T-helper 2 cell (primary cell): ENCODE results near the gene GCFC2.
A peak's percentile ranks its signal among the peaks of the same experiment; 100 is the strongest.
"Not testable (repeated sequence)": the region's sequence is repeated elsewhere in the genome, so short reads cannot be mapped to it uniquely, and the experiment has no call there.

Experiments
- DNase-seq, 5 experiments: peaks; one replicate each; pipeline versions ENCODE4 v3.0.0 to v3.0.0-alpha.2; 2012 to 2022
- total RNA-seq, 2 donors: gene quantifications; one replicate each; lab custom pipeline; 2026; lab: John Stamatoyannopoulos, UW

Gene GCFC2
- 19.6 to 37.0 reads per million in 2 donors for total RNA-seq

DNA sequence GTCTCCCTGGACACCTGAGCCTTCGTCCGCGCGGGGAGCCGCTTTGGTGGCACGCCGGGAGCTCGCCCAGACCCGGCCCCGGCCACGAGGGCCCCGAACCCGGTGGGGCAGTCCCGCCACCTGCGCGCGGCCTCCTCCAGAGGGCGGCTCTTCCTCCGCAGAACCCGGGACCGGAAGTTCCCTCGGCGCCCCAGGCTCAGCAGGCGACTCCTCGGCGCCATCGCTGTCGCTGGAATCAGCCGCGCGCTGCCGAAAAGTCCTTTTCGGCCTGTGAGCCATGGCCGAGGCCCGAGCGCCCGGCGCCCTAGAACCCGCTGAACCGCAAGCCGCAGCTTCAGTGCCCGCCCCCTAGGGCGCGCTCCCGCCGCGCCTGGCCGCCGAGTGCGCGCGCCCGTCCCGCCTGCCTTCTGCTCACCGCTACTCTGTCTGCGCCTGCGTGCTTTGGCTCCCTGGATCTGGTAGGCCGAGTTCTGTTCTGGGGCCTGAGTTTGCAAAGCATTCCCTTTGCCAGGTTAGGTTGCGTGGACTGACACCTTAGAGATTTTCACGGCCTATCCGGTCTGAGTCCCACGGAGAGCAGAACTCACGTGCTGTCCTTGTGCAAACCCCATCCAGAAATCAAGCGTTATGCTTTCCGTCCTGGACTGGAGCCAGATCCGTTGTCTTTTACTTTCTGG is at the start of gene GCFC2:
Gene GCFC2 (minus strand): TSS at position 339 of the 677 bp plus-strand sequence. CDS start 60 bp downstream, at position 279.
- peak; percentile 57 to 91 (median 75) for DNase-seq

DNA sequence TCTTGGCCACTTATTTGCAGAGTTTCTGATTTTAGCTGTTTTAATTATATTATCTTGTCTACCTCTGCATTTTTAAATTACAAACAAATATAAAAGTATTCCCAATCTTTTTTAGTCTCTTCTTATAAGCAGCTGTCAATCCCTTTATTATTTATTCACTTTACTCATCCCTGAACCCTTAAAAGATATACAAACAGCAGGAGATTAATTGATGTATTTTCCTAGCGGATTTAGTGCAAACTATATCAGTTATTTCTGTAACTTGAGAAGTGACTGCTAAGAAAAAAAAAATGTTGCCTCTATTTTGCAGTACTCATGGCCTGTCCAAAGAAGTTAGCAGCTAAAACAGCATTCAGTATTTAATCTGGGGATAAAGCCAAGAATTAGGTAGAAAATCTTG is 42.1 kb upstream of the GCFC2 start:
- DNase-seq: no peak

DNA sequence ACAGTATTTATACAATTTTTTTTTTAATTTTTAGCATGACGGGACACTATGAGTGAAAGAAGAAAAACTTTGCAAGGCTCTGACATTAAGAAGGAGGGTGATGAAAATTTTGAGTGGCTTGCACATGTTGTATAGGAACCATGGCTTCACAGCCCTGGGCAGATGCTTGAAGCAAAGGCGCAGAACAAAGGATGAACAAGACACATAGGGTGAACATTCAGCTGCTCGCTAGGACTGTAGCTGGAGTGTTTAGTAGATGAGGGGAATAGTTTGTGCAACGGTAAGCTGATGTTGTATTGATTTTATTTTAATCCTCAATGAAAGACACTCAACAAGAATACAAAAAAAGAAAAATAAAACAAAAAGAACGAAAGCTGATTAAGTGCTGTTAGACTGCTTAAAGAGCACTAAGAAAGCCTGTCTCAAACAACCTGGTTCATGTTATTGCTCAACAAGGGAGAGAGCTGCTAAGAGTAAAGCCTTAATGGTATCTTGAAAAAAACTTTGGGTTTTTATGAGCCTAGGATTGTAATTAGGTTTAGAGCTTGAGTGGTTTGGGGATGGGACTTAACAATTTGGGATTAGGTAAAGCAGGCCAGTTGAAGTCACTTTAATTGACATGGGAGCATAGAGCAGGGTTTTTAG is 41.2 kb upstream of the GCFC2 start:
- no peak for DNase-seq

DNA sequence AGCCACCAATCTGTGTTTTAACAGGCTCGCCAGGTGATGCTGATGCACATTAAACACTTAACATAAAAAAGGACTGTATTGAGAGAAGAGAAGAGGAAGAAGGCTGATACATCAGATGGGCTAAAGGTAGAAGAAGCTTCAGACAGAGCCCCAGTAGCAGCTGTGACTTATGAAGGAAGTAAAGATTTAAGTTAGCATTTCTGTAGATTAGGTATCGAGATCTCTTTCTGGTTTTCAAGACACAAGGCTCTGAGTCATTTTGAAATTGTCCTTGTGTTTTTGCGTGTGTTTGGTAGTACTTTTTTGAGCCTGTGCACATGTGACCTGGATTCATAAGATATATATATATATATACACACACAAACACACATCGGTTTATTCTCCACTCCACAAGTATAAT is 40.6 kb upstream of the GCFC2 start:
- peak in 1 of 5 experiments; percentile 48 for DNase-seq

DNA sequence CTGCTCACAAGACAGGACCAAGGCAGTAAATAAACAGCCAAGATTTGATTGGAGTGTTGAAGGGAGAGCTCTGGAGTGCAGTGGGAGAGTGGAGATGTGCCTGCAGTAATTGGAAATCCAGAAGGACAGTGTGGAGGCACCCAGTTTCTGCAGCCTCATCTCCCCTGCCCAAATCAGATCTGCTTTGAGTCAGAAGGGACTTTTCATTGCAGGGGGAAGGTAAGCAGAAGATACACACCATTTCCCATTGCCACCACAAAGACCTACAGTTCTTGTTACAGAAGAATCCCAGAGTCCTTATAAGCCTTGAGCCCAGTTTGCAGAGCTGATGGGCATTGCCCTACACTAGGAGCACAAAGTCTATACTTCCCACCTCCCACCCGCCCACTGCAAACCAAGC is 27.2 kb upstream of the GCFC2 start:
- no peak for DNase-seq

DNA sequence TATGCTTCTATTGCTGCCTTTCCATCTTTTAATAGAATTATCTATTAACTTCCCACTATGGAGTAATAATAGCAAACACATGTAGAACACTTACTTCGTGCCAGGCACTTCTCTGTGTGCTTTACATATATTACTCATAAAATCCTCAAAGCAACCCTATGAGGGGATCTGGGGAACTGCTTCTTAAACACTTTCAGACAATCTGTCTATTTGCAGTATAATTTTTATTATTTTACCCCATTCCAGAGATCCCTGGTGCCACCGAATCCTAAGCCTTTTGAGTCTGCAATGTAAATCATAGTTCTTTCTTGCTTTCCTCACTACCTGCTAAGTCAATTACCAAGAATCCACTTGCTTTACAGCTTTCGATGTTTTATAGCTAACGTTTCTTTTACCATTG is 25.6 kb upstream of the GCFC2 start:
- no peak for DNase-seq

DNA sequence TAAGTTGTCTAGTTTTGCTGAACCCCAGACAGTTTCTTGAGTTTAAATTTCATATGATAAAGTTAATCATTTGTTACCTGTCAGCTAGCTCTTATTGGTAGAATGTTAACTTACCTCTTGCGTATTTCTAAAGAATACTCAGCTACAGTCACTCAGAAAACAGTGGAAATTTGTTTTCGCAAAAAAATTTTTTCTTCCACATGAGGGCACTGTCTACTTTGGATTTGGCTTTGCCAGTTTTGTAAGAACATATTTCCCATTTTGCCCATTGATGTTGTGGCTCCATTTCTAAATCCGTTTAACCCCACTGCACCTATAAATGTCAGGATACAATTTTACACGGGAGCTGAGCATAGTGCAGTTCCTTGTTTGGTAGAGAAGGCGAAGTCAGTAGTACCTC is 19.1 kb upstream of the GCFC2 start:
- DNase-seq: no peak

DNA sequence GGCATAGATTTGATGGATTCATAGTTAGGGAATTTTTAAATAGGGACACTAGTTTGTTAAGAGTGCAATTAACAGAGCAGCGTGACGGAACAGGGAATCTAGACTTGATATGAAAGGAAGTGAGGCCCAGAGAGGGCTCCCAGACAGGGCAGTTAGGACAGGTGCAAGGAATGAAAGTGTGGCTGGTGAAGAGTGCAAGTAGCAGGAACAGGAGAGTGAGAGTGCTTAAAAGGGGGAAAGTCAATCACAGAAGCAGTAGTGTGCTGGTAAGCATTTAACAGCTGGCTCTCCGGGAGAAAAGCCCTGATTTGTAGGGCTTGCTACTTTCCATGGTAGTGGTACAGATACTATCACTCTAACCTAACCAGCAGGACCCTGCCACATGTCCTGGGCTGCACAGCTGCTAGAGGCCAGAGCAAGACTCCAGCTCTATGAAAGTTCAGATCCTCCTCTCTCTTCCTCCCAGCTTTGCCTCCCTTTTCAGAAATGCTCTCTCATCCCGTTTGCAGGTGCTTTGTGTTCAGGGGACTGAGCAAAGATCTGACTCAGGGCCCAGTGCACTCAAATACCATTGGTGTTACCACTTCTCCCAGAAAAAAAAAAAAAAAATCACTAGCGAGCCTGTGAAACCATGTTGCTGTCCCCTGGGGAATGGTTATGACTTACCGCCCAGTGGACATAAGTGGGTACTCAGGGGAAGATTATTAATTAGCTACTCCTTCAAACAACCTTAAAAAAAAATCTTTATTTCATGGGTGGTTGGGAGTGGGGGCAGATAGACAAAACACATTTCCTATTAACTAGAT is 18.1 kb upstream of the GCFC2 start:
- DNase-seq: no peak

DNA sequence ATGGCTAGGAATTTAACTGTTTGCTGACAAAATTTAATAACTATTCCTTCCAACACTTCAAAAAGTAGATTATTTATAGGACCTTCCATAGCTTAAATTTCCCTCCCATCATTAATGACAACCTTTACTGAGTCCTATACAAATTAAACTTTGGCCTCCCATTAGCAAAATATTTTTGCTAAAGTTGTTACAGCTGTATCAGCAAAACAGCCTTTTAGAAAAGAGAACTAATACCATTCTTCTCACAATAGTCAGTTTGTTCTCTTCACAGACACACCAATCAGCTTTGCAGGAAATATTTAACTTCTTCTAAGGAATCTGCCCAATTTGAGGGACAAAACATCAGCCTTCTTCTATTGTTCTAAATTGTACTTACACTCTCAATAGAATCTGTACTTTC is 12.0 kb upstream of the GCFC2 start:
- DNase-seq: no peak

DNA sequence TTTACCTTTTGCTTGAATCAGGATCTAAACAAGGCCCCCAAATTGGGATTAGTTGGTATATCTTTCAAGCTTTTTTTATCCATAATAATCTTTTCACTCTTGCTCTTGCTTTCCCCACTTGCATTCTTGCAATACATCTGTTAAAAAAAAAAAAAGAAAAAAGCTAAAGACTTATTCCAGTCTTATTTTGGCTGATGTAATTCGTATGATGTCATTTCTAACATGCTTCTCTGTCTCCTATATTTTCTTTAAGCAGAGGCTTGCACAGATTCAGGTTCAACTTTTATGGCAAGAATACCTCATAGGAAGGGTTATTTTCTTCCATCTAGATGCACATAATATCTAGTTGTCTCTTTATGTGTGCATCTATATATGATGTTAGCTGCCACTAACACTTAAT is 9.8 kb upstream of the GCFC2 start:
- DNase-seq: no peak

DNA sequence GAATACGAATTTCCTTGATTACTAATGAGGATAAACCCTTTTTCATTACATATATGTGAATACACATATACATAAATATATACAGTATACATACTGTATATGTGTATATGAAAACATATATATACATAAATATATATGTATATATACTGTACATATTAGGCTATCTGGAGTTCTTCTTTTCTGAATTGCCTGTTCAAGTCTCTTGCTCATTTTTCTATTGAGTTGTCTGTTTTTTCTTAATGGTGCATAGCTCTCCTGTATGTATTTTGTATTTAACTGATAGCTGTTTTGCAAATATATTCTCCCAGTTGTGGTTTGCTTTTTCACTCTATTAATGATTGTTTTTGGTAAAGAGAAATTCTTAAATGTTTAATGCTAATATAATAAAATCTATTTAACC is 8.9 kb upstream of the GCFC2 start:
- no peak for DNase-seq

DNA sequence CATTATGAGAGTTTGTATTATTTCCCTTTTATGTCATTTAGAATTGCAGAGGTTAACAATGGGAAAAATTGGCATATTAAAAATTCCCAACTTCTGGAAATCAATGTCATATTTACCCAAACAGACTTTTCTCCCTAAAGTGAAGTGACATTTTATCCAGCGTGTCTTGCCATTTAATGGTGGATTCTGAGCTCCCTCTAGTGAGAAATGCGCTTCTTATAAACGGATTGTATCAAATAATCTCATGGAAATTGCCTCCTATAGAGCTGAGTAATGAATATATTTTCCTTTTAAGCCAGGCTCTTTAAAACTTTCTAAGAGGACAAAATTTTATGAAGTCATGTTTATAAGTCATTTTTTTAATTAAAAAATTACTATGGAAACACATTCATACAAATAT is 5.7 kb upstream of the GCFC2 start:
- no peak for DNase-seq

DNA sequence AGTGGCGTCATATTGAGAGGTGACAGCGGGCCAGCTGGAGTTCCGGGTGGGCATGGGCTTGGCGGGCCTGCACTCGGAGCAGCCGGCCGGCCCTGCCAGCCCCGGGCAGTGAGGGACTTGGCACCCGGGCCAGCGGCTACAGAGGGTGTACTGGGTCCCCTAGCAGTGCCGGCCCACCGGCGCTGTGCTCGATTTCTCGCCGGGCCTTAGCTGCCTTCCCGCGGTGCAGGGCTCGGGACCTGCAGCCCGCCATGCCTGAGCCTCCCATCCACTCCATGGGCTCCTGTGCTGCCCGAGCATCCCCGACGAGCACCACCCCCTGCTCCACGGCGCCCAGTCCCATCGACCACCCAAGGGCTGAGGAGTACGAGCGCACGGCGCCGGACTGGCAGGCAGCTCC is 875 bp upstream of the GCFC2 start:
- DNase-seq: not testable (repeated sequence)

DNA sequence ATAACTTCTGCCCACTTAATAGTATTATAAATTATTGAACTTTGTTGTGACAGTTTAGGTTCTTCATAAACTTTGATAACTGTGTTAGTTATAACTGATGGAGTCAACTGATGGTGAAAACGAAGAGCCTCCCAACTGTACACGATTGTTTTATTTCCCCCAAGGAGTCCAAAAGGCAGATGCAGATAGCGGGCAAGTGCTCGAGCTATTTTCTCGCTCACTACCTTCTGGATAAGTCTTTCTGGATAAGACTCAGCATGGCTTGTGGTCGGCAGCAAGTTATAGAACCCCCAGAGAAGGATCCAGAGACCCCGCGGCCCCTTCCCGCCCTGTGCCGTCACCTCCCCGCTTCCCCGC is 517 bp downstream of the GCFC2 start:
- DNase-seq: no peak

DNA sequence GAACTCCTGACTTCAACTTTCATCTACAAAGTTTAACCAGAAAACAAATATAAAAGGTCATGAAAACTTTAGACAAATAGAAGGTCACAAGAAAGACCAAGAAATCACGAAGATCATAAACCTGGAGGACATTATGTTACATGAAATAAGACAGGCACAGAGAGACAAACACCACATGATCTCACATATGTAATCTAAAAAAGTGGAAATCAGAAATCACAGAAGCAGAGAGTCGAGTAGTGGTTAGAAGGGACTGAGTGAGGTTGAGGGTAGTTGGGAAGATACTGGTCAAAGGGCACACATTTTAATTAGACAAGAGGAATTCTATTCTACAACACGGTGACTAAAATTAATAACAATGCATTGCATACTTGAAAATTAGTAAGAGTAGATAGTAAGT is 1.4 kb downstream of the GCFC2 start:
- no peak for DNase-seq

DNA sequence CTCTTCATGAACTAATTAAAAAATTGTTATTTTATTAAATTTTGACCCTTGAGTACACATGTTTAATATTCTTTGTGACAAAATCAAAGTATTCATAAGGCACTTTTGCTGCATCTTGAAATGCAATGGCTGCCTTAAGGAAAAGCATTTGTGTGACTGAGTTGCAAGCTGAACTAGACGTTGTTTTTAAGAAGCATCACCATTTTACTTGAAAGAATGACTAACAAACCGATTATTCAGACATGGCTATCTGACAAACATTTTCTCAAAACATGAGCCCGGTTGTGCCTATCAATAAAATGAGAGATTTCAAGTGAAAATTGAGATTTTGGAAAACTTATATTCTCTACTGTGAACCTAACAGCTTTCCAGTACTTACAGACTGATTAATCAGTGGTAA is 2.8 kb downstream of the GCFC2 start:
- no peak for DNase-seq

DNA sequence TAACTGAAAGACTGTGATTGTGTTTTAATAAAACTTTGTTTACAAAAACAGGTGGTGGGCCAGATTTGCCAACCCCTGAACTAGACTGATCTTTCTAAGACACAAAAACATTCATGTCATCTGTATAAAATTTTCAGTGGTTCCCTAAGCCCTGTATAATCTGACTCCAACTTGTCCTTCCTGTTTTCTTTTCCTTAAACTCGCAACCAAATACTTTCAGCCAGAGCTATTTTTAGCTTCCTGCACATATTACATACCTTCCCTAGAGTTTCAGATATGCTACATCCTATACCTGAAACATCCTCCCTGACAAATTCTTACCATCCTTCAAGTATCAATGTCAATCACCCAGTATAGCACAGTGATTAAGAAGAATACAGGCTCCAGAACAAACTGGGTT is 4.8 kb downstream of the GCFC2 start:
- no peak for DNase-seq

DNA sequence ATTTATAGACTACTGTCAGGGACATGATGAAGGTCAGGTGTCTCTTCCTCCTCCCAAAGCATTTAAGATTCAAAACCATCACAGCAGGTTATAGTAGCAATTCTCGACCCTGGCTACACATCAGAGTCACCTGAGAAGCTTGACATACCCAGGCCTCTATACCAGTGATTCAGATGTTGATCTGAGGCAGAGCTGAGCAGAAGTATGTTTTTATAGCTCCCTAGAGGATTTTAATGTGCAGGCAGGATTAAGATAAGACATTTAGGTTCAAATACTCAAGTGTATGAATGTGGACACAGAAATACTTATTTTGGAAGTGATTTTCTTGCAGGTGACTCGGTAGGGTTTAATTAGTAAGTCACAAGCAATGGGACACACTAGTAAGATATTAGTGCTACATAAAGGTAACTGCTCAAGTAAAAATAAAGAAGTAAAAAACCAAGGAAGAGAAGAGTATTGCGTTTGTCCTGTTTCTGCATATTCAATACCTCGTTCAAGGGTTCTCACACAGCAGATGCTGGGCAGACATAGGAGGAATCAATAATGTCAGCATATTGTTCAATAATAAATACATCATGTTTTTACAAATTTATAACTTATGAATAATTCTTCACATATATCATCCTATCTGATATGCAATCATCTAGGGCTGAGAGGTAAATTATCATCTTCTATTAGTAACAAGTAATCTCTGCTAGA is 7.0 kb downstream of the GCFC2 start:
- DNase-seq: no peak

DNA sequence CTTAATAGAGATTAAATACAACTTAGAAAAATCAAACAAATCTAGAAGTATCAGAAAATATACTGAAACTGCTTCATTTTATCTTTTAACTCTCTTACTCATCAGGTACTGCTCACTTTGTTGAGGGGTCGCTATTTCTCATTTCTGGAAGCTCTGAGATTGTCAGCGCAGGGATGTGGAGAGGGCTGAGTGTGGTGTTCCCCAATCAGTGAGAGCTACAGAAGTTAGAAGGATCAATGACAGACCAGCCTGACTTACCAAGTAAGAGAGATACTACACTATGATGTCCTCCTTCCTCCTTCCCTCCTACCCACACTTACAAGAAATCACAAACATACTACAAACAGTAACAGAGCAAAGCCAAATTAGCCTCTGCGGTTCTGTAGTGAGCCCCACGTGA is 8.1 kb downstream of the GCFC2 start:
- DNase-seq: no peak

DNA sequence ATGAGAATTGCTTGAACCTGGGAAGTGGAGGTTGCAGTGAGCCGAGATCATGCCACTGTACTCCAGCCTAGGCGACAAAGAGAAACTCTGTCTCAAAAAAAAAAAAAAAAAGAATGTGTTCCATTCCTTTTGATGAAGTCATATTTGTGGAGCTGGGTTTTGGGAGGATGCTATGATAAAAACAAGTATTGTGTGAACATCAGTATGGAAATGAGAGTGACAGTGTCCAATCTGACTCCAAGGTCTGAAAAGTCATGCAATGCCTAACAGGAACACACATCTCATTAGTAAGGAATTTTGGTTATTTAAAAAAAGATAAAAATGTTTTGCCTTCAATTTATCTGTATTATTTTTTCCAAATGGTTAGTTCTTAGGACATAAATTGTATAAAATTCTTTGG is 11.8 kb downstream of the GCFC2 start:
- DNase-seq: no peak

DNA sequence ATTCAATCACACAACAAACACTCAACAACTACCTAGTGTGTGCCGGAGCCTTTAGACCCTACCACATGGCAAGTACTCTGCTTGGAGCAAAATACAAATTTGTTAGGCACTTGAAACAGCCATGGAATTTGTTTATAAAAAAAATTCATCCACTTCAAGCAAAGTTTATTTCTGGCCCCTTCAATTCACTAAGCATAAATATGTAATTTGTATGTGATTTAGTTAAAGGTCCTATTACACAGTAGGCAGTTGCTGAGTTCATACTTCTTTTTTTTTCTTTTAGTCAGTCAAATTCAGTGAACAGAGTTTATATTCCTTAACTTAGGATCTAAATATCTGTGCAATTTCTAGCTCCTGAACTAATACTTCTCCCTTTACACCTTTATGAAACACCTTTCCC is 22.5 kb downstream of the GCFC2 start:
- DNase-seq: no peak

DNA sequence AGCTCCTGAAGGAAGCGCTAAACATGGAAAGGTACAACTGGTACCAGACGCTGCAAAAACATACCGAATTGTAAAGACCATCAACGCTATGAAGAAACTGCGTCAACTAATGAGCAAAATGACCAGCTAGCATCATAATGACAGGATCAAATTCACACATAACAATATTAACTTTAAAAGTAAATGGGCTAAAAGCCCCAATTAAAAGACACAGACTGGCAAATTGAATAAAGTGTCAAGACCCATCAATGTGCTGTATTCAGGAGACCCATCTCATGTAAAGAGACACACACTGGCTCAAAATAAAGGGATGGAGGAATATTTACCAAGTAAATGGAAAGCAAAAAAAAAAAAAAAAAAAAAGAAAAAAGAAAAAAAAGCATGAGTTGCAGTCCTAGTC is 27.3 kb downstream of the GCFC2 start:
- DNase-seq: not testable (repeated sequence)

DNA sequence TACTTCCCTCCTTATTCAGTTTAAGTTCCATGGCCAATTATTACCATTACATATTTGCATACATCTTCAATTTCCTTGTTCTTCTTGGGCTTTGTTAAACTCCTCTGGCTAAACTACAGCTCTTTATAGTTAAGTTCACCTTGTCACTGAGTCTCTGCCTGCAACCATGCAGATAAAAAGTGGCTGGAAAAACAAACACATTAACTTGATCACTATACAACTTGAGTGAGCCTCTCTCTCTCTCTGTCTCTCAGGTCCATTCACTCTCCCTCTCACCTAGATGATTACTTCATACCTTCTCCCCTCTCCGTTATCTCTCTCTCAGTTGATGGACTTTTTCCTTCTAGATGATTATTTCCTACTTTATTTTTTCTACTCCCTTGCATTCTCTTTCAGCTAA is 30.3 kb downstream of the GCFC2 start:
- DNase-seq: no peak
